Measurements from ENCODE around the gene CCDC197. TPM values are rescaled to one million over a fixed set of nuclear protein-coding genes. Genes with fewer than 3 reads are reported as not detected.

CCDC197 gene
- total RNA-seq, 2 experiments from 2014 or later: not detected

GRCh38 chr14:93982230-93983007 lies 14.7 kb upstream of the CCDC197 start:
- no TSS peak for BruUV-seq (replicated peaks)
- Histone ChIP-seq H4K20me1 (ENCODE audit: insufficient read depth, low read length) (no peaks in the 10 kb centered on the region), H3K9me3 (ENCODE audit: low read length) (no peaks in the 10 kb centered on the region), H3K79me2 (ENCODE audit: insufficient read depth, low read depth, low read length) (no peaks in the 10 kb centered on the region), H3K4me3 (ENCODE audit: low read depth, low read length, poor library complexity, severe bottlenecking) (no peak overlapping the region), H3K27ac (ENCODE audit: low read depth, low read length, poor library complexity, severe bottlenecking) (no peak overlapping the region), H3K4me1 (ENCODE audit: insufficient read depth, low read length, poor library complexity, severe bottlenecking) (peaks cover 25% of the 10 kb centered on the region), H3K4me2 (ENCODE audit: low read length) (no peak overlapping the region), H2AFZ (ENCODE audit: low read length) (no peak overlapping the region), H3K36me3 (ENCODE audit: insufficient read depth, low read length) (no peaks in the 10 kb centered on the region; the same call in 1 of the 2 replicates), H3K9me2 (ENCODE audit: insufficient read depth, low read length) (no peaks in the 10 kb centered on the region)
- POLR2A ChIA-PET: interaction anchor here (0.7 to 1.1 kb wide), 2 partner anchors 9 to 22 kb away, joined by 3 to 5 read pairs; no protein-coding TSS in a partner anchor
- CTCF ChIA-PET (ENCODE audit: unreplicated experiment): interaction anchor here (1.1 kb wide), 1 partner anchor 12 kb away, joined by 3 read pairs; no protein-coding TSS in a partner anchor
- TF ChIP-seq EZH2phosphoT487 (IDR thresholded peaks at IDR 0.05; ENCODE audit: borderline replicate concordance, low read depth, low read length) (no peak), CTCF (conservative IDR thresholded peaks at IDR 0.05; ENCODE audit: low read length) (no peak)
- DNase-seq (ENCODE audit: low spot score): no peak
- intact Hi-C loops (cut with micrococcal nuclease; ENCODE audit: unreplicated experiment): no loop called here

- Histone ChIP-seq H2AFZ (ENCODE audit: low read length) (no peak overlapping the region), H3K27ac (ENCODE audit: low read depth, low read length, poor library complexity, severe bottlenecking) (no peak overlapping the region), H3K9me2 (ENCODE audit: insufficient read depth, low read length) (no peaks in the 10 kb centered on the region), H3K9me3 (ENCODE audit: low read length) (no peaks in the 10 kb centered on the region), H3K4me2 (ENCODE audit: low read length) (no peak overlapping the region), H3K4me1 (ENCODE audit: insufficient read depth, low read length, poor library complexity, severe bottlenecking) (peaks cover 9% of the 10 kb centered on the region), H3K36me3 (ENCODE audit: insufficient read depth, low read length) (no peaks in the 10 kb centered on the region), H3K79me2 (ENCODE audit: insufficient read depth, low read depth, low read length) (no peaks in the 10 kb centered on the region), H3K4me3 (ENCODE audit: low read depth, low read length, poor library complexity, severe bottlenecking) (no peak overlapping the region), H4K20me1 (ENCODE audit: insufficient read depth, low read length) (no peaks in the 10 kb centered on the region)
- BruUV-seq (replicated peaks): no TSS peak
- TF ChIP-seq CTCF (conservative IDR thresholded peaks at IDR 0.05; ENCODE audit: low read length) (no peak), EZH2phosphoT487 (IDR thresholded peaks at IDR 0.05; ENCODE audit: borderline replicate concordance, low read depth, low read length) (no peak)
- no peak for DNase-seq (ENCODE audit: low spot score)
- CTCF ChIA-PET (ENCODE audit: unreplicated experiment): no interaction called here
- intact Hi-C loops (cut with micrococcal nuclease; ENCODE audit: unreplicated experiment): no loop called here
- POLR2A ChIA-PET: interaction anchor here (0.9 to 1.0 kb wide), 2 partner anchors 15 to 41 kb away, joined by 3 read pairs; no protein-coding TSS in a partner anchor
Measured at GRCh38 chr14:93984070-93984469, 13.0 kb upstream of the CCDC197 start.

- ChIA-PET CTCF (ENCODE audit: unreplicated experiment) (no interaction called here), POLR2A (no interaction called here)
Measured at GRCh38 chr14:93984987-93985410, 12.1 kb upstream of the CCDC197 start.

More at GRCh38 chr14:93984987-93985410, 12.1 kb upstream of the CCDC197 start:
- DNase-seq (ENCODE audit: low spot score): no peak
- Histone ChIP-seq H3K27ac (ENCODE audit: low read depth, low read length, poor library complexity, severe bottlenecking) (no peak overlapping the region), H3K4me3 (ENCODE audit: low read depth, low read length, poor library complexity, severe bottlenecking) (no peak overlapping the region), H4K20me1 (ENCODE audit: insufficient read depth, low read length) (no peaks in the 10 kb centered on the region), H3K4me1 (ENCODE audit: insufficient read depth, low read length, poor library complexity, severe bottlenecking) (peaks cover 13% of the 10 kb centered on the region), H2AFZ (ENCODE audit: low read length) (no peak overlapping the region), H3K36me3 (ENCODE audit: insufficient read depth, low read length) (no peaks in the 10 kb centered on the region), H3K9me3 (ENCODE audit: low read length) (no peaks in the 10 kb centered on the region), H3K9me2 (ENCODE audit: insufficient read depth, low read length) (no peaks in the 10 kb centered on the region), H3K4me2 (ENCODE audit: low read length) (no peak overlapping the region), H3K79me2 (ENCODE audit: insufficient read depth, low read depth, low read length) (no peaks in the 10 kb centered on the region)
- no TSS peak for BruUV-seq (replicated peaks)
- TF ChIP-seq CTCF (conservative IDR thresholded peaks at IDR 0.05; ENCODE audit: low read length) (peak; percentile 61), EZH2phosphoT487 (IDR thresholded peaks at IDR 0.05; ENCODE audit: borderline replicate concordance, low read depth, low read length) (no peak)
- intact Hi-C loops (cut with micrococcal nuclease; ENCODE audit: unreplicated experiment): no loop called here

Measured in OCI-LY7 (cell line).